ENCODE measurements around the gene ARRDC5. TPM values are rescaled to one million over a fixed set of nuclear protein-coding genes. Genes with fewer than 3 reads are reported as not detected.

Gene ARRDC5
- total RNA-seq, 1 experiment from 2014 or later = not detected

DNA sequence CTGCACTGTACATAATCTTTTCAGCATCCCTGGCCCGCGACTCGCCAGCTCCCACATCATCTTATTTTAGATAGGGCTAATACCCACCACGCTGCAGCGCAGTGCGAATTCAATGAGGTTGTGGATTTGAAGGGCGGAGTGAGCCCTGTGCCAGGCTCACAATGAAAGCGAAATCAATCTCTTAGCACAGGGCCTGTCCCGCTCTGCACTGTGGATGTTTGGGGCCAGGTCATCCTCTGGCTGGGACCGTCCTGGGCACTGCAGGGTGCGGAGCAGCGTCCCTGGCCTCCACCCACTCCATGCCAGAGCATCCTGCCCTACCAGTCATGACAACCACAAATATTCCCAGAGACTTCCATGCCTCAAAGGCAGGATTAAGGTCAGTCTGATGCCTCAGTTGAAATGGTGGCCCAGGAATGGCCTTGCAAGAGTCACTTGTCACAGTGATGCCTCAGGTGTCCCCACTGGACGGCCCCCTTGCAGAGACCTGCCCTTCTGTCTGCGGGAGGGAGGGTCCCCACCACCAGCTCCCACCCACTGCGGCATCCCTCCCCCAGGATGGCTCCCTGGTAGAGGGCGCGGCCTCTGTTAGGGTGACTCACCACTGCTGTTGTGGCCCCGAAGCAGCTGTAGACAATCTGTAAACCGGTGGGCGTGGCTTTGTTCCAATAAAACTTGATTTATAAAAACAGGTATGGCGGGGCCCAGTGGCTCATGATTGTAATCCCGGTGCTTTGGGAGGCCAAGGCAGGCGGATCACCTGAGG lies 12.2 kb upstream of the ARRDC5 start:
- no peak overlapping the region for H3K9ac ChIP-seq (ENCODE audit: low read length)
- H3K4me1 ChIP-seq (ENCODE audit: low read length) = peaks cover 17% of the 10 kb centered on the region
- no peak overlapping the region for H3K27ac ChIP-seq (ENCODE audit: low read length)
- no peak overlapping the region for H3K4me3 ChIP-seq (ENCODE audit: low read length)
- no peaks in the 10 kb centered on the region for H3K27me3 ChIP-seq (ENCODE audit: low read length)
- H4K20me1 ChIP-seq (ENCODE audit: insufficient read depth, low read depth, low read length) = no peaks in the 10 kb centered on the region
- peaks cover 72% of the 10 kb centered on the region for H3K79me2 ChIP-seq (ENCODE audit: low read length)
- DNase-seq = no peak
- H3K36me3 ChIP-seq (ENCODE audit: insufficient read depth, low read length) = peaks cover 25% of the 10 kb centered on the region
- no peaks in the 10 kb centered on the region for H3K9me2 ChIP-seq (replicated peaks; ENCODE audit: insufficient read depth, low read length)
- no peaks in the 10 kb centered on the region for H3K9me3 ChIP-seq (ENCODE audit: low read length)
- no peak overlapping the region for H2AFZ ChIP-seq (ENCODE audit: low read length)
- no peak overlapping the region for H3K4me2 ChIP-seq (ENCODE audit: low read depth, low read length, poor library complexity, severe bottlenecking)

DNA sequence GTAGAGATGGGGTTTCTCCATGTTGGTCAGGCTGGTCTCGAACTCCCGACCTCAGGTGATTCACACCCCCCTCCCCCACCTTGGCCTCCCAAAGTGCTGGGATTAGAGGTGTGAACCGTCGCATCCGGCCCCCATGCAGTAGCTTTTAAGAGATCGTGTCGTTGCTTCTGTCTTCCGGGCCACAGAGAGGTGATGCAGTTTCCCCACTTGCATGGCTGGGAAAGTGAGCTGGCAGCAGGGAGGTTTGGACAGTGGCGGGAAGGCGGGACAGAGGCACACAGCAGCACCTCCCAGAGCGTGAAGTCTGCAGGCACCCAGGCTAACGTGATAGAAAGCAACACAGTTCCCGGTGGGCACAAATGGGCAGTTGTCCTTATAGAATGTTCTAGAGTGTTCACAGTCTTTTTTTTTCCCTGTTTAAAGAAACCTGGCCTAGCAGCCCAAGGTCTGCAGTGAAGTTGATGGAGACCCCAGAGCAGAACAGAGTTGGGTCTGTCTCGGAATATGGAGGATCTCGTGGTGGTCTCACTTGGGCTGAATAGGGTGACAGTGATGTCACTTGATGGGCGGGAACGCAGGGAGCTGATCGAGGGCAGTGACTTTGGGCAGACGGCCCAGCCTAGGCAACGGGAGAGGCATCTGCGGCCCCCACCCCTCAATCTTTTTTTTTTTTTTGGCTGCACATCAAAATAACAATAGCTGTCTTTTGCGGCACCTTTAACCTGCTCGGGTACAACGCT lies 11.5 kb upstream of the ARRDC5 start:
- no peaks in the 10 kb centered on the region for H3K9me3 ChIP-seq (ENCODE audit: low read length)
- H3K79me2 ChIP-seq (ENCODE audit: low read length) = peaks cover 72% of the 10 kb centered on the region
- no peak for DNase-seq
- no peak overlapping the region for H3K4me3 ChIP-seq (ENCODE audit: low read length)
- no peak overlapping the region for H3K4me2 ChIP-seq (ENCODE audit: low read depth, low read length, poor library complexity, severe bottlenecking)
- H3K27me3 ChIP-seq (ENCODE audit: low read length) = no peaks in the 10 kb centered on the region
- peaks cover 19% of the 10 kb centered on the region for H3K4me1 ChIP-seq (ENCODE audit: low read length)
- H2AFZ ChIP-seq (ENCODE audit: low read length) = no peak overlapping the region
- H3K9me2 ChIP-seq (replicated peaks; ENCODE audit: insufficient read depth, low read length) = no peaks in the 10 kb centered on the region
- no peak overlapping the region for H3K27ac ChIP-seq (ENCODE audit: low read length)
- H4K20me1 ChIP-seq (ENCODE audit: insufficient read depth, low read depth, low read length) = no peaks in the 10 kb centered on the region
- peaks cover 25% of the 10 kb centered on the region for H3K36me3 ChIP-seq (ENCODE audit: insufficient read depth, low read length)
- no peak overlapping the region for H3K9ac ChIP-seq (ENCODE audit: low read length)

DNA sequence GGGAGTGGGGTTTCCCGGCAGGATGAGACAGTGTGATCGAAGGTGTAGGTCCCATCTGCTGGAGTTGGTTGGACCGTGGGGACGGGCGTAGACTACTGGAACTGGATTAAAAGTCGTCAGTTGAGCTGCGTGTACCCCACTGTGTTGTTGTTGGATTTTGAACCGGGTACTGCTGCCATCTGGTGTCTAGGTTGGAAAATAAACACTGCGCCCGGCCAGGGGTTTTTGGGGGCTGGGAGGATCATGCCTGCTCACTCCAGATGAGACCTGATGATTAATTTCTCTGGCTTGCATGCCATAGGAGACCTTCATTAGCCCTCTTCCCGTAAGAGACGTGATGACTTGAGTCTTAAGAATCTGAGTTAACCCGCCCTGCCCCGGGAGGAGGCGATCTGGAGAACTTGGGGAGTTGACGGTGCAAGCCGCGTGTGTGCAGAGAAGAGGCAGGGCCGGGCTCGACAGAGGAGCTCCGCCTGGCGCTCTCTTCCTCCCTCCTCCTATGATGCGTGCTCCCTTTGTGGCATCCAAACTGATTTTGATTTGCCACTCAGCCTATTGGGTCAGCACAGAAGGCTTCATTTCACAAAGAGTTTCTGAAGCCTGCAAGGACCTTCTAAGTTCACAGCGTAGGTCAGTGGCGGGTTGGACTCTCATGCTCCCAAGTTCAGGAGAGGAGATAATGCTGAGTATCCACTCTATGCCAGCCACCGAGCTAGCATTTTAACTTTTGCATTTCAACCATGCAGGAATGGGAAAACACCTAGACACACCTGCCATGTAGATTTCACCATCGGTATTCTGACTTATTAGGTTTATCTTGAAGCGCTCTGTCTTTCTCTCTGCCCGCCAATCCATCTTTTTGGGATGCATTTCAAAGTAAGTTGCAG lies 9.3 kb upstream of the ARRDC5 start:
- peaks cover 25% of the 10 kb centered on the region for H3K36me3 ChIP-seq (ENCODE audit: insufficient read depth, low read length)
- peak overlapping the region; percentile 93 for H3K9ac ChIP-seq (ENCODE audit: low read length)
- H3K4me3 ChIP-seq (ENCODE audit: low read length) = peak overlapping the region; percentile 98; the same call in 1 of the 2 replicates

DNA sequence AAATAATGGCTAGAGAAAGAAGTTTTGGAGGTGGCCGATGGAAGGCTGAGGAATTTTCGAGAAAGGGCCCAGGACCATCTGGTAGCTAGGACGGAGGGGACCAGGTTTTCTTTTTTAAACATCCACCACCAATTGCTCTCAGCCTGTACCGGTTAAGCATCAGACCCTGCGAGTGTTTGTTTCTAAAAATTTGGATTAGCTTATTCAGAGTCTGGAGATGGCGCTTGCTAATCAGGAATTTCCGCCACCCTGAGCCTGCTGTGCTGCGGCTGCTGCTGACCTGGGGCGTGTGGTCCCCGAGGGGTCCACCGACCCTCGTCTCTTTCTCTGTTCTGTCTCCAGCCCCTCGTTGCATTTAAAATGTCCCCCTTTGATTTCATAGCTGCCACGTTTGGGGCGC lies 8.6 kb upstream of the ARRDC5 start:
- Histone ChIP-seq H3K9me2 (replicated peaks; ENCODE audit: insufficient read depth, low read length) (no peaks in the 10 kb centered on the region), H3K4me2 (ENCODE audit: low read depth, low read length, poor library complexity, severe bottlenecking) (peak overlapping the region; percentile 100), H3K9me3 (ENCODE audit: low read length) (no peaks in the 10 kb centered on the region), H4K20me1 (ENCODE audit: insufficient read depth, low read depth, low read length) (no peaks in the 10 kb centered on the region), H3K4me1 (ENCODE audit: low read length) (peaks cover 28% of the 10 kb centered on the region), H3K36me3 (ENCODE audit: insufficient read depth, low read length) (peaks cover 22% of the 10 kb centered on the region), H3K9ac (ENCODE audit: low read length) (peak overlapping the region; percentile 93), H3K27ac (ENCODE audit: low read length) (peak overlapping the region; percentile 70; the same call in 1 of the 2 replicates), H3K79me2 (ENCODE audit: low read length) (peaks cover 59% of the 10 kb centered on the region), H3K4me3 (ENCODE audit: low read length) (peak overlapping the region; percentile 98), H3K27me3 (ENCODE audit: low read length) (no peaks in the 10 kb centered on the region), H2AFZ (ENCODE audit: low read length) (peak overlapping the region; percentile 57; the same call in 1 of the 2 replicates)
- no peak for DNase-seq

More for the DNA sequence above, 9.3 kb upstream of the ARRDC5 start:
- peak; percentile 82 for DNase-seq
- Histone ChIP-seq H3K4me1 (ENCODE audit: low read length) (peaks cover 28% of the 10 kb centered on the region), H3K4me2 (ENCODE audit: low read depth, low read length, poor library complexity, severe bottlenecking) (peak overlapping the region; percentile 100), H3K9me2 (replicated peaks; ENCODE audit: insufficient read depth, low read length) (no peaks in the 10 kb centered on the region), H3K79me2 (ENCODE audit: low read length) (peaks cover 64% of the 10 kb centered on the region), H3K9me3 (ENCODE audit: low read length) (no peaks in the 10 kb centered on the region), H2AFZ (ENCODE audit: low read length) (no peak overlapping the region), H3K27ac (ENCODE audit: low read length) (no peak overlapping the region), H4K20me1 (ENCODE audit: insufficient read depth, low read depth, low read length) (no peaks in the 10 kb centered on the region), H3K27me3 (ENCODE audit: low read length) (no peaks in the 10 kb centered on the region)

DNA sequence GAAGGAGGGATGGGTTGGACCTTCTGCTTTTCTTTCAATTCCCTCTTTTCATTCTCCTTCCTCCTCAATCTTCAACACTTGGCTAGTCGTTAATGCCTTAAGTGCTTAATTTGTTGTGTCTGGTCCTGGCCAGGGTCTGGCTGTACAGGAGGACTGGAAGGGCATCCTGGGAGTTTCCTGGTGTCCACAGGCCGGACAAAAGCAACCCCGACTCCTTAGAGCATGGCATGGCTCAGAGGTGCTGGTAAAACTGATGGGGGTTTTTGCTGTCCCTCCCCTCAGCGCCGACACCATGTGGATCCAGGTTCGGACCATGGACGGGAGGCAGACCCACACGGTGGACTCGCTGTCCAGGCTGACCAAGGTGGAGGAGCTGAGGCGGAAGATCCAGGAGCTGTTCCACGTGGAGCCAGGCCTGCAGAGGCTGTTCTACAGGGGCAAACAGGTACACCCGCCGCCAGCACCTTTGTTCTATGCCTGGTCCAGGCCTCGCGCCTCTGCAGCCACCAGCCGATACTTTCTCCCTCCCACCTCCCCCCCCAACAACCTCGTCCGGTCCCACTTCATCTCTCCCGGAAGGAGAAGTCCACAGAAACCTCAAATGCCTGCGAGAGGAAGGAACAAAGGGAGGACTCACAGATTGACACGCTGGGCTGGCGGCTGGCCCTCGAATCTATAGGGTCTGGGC lies 8.0 kb upstream of the ARRDC5 start:
- Histone ChIP-seq H3K9me3 (ENCODE audit: low read length) (no peaks in the 10 kb centered on the region), H2AFZ (ENCODE audit: low read length) (peak overlapping the region; percentile 57; the same call in 1 of the 2 replicates), H3K4me1 (ENCODE audit: low read length) (peaks cover 28% of the 10 kb centered on the region), H3K4me3 (ENCODE audit: low read length) (peak overlapping the region; percentile 98), H3K36me3 (ENCODE audit: insufficient read depth, low read length) (peaks cover 22% of the 10 kb centered on the region), H3K27ac (ENCODE audit: low read length) (peak overlapping the region; percentile 70), H3K9me2 (replicated peaks; ENCODE audit: insufficient read depth, low read length) (no peaks in the 10 kb centered on the region), H3K9ac (ENCODE audit: low read length) (peak overlapping the region; percentile 93), H3K4me2 (ENCODE audit: low read depth, low read length, poor library complexity, severe bottlenecking) (peak overlapping the region; percentile 100), H3K79me2 (ENCODE audit: low read length) (peaks cover 56% of the 10 kb centered on the region), H4K20me1 (ENCODE audit: insufficient read depth, low read depth, low read length) (no peaks in the 10 kb centered on the region), H3K27me3 (ENCODE audit: low read length) (no peaks in the 10 kb centered on the region)
- DNase-seq = peak; percentile 53

DNA sequence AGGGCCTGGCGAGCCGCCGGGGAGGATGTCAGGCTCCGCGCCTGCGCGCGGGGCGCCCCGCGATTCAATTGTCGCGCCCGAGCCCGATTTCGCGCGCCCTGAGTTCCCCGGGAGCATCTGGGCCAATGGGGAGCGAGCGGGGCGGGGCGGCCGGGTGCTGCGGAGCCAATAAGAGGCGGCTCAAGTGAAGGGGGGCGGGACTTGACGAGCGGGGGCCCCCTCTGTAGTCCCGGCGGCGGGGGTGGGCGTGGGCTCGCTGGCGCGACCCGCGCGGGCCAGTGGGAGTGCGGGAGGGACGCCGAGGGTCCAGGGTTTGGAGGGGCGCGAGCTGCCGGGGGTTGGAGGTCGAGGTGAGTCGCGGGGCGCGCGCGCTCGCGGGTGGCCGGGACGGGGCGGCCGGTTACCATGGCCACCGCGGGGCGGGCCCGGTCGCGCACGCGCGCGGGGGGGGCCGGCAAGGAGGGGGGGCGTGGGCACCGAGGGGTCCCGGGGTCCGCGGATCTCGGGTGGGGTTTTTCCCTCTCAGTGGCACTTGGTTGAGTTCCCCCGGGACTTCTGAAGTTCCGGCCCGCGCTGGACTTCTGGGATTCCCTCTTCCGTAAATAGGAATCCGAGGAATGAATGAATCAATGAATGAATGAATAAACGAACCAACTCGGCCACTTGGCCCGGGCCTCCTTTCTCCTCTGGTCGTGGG lies 7.3 kb upstream of the ARRDC5 start:
- H3K27me3 ChIP-seq (ENCODE audit: low read length) = no peaks in the 10 kb centered on the region
- peak overlapping the region; percentile 93 for H3K9ac ChIP-seq (ENCODE audit: low read length)
- peaks cover 28% of the 10 kb centered on the region for H3K4me1 ChIP-seq (ENCODE audit: low read length)
- no peaks in the 10 kb centered on the region for H3K9me3 ChIP-seq (ENCODE audit: low read length)
- H3K9me2 ChIP-seq (replicated peaks; ENCODE audit: insufficient read depth, low read length) = no peaks in the 10 kb centered on the region
- no peaks in the 10 kb centered on the region for H4K20me1 ChIP-seq (ENCODE audit: insufficient read depth, low read depth, low read length)
- H3K27ac ChIP-seq (ENCODE audit: low read length) = peak overlapping the region; percentile 70
- peaks cover 22% of the 10 kb centered on the region for H3K36me3 ChIP-seq (ENCODE audit: insufficient read depth, low read length)
- H3K4me3 ChIP-seq (ENCODE audit: low read length) = peak overlapping the region; percentile 98
- H2AFZ ChIP-seq (ENCODE audit: low read length) = peak overlapping the region; percentile 75; the same call in 1 of the 2 replicates
- H3K4me2 ChIP-seq (ENCODE audit: low read depth, low read length, poor library complexity, severe bottlenecking) = peak overlapping the region; percentile 100
- DNase-seq = peak; percentile 99
- peaks cover 49% of the 10 kb centered on the region for H3K79me2 ChIP-seq (ENCODE audit: low read length)
